ENCODE data around the gene LMX1B. TPM values are rescaled to one million over a fixed set of nuclear protein-coding genes. Genes with fewer than 3 reads are reported as not detected.

Gene LMX1B
- polyA plus RNA-seq, 1 donor (not counting 4 experiments of a cell fraction or from before 2014, with no cell fraction given) = 0.24 TPM

DNA sequence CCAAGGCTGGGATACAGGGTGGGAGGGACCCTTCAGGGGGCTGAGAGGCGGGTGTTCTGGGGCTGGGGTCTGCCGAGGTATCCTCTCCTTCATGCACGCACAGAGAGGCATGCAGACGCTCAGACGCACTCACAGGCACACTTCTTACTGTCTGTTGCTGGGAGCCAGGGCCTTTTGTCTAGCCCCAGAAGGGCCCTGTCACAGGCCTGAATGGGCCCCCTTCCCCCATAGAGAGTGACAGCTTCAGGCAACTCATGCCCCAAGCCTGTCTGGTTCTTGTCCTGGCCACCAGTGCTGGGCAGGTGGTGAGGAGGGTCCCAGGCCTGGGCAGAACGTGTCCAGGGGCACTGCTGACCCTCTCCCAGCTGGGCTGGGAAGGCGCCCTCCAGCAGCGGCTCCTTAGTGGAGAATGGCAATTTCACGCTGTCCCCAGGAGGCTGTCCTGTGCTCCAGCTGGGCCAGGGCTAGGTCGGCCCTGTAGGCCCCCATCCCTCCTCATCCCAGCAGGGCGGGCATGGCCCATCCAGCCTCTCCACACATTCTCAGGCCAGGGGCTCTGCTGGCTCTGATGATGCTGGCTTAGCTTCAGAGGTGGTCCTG is 45.3 kb downstream of the LMX1B start:
- Histone ChIP-seq H3K4me1 (ENCODE audit: control insufficient read depth, extremely low read depth, insufficient read depth, low read length) (peaks cover 20% of the 10 kb centered on the region), H3K79me2 (ENCODE audit: control insufficient read depth, insufficient read depth, low read length) (no peaks in the 10 kb centered on the region), H4K20me1 (ENCODE audit: control insufficient read depth, extremely low read depth, insufficient read depth, low read length) (no peaks in the 10 kb centered on the region), H3K9me1 (ENCODE audit: control insufficient read depth, extremely low read depth, insufficient read depth, low read length) (no peaks in the 10 kb centered on the region), H3K27ac (ENCODE audit: control insufficient read depth, insufficient read depth, low read length) (no peak overlapping the region), H3K9me3 (ENCODE audit: control insufficient read depth, low read depth, low read length) (no peaks in the 10 kb centered on the region), H3K36me3 (ENCODE audit: control insufficient read depth in 2 of 2, extremely low read depth in 1 of 2, insufficient read depth in 2 of 2, low read length in 2 of 2) (no peaks in the 10 kb centered on the region), H2AFZ (ENCODE audit: control insufficient read depth, low read length) (no peak overlapping the region), H3K4me3 (ENCODE audit: control insufficient read depth in 2 of 3, extremely low read depth in 1 of 3, insufficient read depth in 2 of 3, low read depth in 1 of 3, low read length in 3 of 3) (no peak overlapping the region), H3K9ac (ENCODE audit: control insufficient read depth, extremely low read depth, insufficient read depth, low read length) (no peak overlapping the region), H3K4me2 (ENCODE audit: control insufficient read depth, extremely low read depth, insufficient read depth, low read depth, low read length) (no peak overlapping the region), H3K27me3 (ENCODE audit: control insufficient read depth, extremely low read depth, insufficient read depth, low read length) (peaks cover 7% of the 10 kb centered on the region)
- FAIRE-seq (no peak), DNase-seq (ENCODE audit: low read depth, low spot score) (no peak)
- TF ChIP-seq, protein P1, sequence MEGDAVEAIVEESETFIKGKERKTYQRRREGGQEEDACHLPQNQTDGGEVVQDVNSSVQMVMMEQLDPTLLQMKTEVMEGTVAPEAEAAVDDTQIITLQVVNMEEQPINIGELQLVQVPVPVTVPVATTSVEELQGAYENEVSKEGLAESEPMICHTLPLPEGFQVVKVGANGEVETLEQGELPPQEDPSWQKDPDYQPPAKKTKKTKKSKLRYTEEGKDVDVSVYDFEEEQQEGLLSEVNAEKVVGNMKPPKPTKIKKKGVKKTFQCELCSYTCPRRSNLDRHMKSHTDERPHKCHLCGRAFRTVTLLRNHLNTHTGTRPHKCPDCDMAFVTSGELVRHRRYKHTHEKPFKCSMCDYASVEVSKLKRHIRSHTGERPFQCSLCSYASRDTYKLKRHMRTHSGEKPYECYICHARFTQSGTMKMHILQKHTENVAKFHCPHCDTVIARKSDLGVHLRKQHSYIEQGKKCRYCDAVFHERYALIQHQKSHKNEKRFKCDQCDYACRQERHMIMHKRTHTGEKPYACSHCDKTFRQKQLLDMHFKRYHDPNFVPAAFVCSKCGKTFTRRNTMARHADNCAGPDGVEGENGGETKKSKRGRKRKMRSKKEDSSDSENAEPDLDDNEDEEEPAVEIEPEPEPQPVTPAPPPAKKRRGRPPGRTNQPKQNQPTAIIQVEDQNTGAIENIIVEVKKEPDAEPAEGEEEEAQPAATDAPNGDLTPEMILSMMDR (optimal IDR thresholded peaks at IDR 0.05 in 1 of 3, IDR thresholded peaks at IDR 0.05 in 1 of 3, conservative IDR thresholded peaks at IDR 0.05 in 1 of 3; ENCODE audit: extremely low read depth in 1 of 3, insufficient read depth in 2 of 3, low read length in 3 of 3) = no peak
- no peak for TF ChIP-seq EZH2 (IDR thresholded peaks at IDR 0.05; ENCODE audit: low read length)
- dilution Hi-C loops (cut with MboI; ENCODE audit: extremely low pct_ligation_motif_present, low sequenced_read_pairs) = no loop called here

DNA sequence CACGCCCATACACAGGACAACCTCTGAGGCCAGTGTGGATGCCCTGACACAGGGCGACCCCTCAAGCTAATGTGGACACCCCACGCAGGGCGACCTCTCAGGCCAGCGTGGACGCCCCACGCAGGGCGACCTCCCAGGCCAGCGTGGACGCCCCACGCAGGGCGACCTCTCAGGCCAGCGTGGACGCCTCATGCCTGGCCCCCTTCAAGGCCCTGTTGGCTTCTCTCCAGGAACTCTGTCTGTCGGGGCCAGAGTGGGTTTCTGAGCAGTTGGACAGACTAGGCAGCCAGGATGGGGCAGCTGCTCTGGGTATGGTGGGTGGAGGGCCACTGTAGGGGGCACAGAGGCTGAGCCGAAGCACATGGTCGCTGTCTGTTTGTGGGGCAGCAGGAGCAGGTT is 47.4 kb downstream of the LMX1B start:
- peaks cover 7% of the 10 kb centered on the region for H3K27me3 ChIP-seq (ENCODE audit: control insufficient read depth, extremely low read depth, insufficient read depth, low read length)
- H4K20me1 ChIP-seq (ENCODE audit: control insufficient read depth, extremely low read depth, insufficient read depth, low read length) = no peaks in the 10 kb centered on the region
- no peak overlapping the region for H2AFZ ChIP-seq (ENCODE audit: control insufficient read depth, low read length)
- H3K27ac ChIP-seq (ENCODE audit: control insufficient read depth, insufficient read depth, low read length) = no peak overlapping the region
- no peaks in the 10 kb centered on the region for H3K79me2 ChIP-seq (ENCODE audit: control insufficient read depth, insufficient read depth, low read length)
- H3K9ac ChIP-seq (ENCODE audit: control insufficient read depth, extremely low read depth, insufficient read depth, low read length) = peak overlapping the region; percentile 22
- TF ChIP-seq EZH2 (IDR thresholded peaks at IDR 0.05; ENCODE audit: low read length) = no peak
- TF ChIP-seq, protein P1 (optimal IDR thresholded peaks at IDR 0.05 in 1 of 3, IDR thresholded peaks at IDR 0.05 in 1 of 3, conservative IDR thresholded peaks at IDR 0.05 in 1 of 3; ENCODE audit: extremely low read depth in 1 of 3, insufficient read depth in 2 of 3, low read length in 3 of 3) = no peak
- DNase-seq (ENCODE audit: low read depth, low spot score) = no peak
- no peak overlapping the region for H3K4me3 ChIP-seq (ENCODE audit: control insufficient read depth in 2 of 3, extremely low read depth in 1 of 3, insufficient read depth in 2 of 3, low read depth in 1 of 3, low read length in 3 of 3)
- no peak overlapping the region for H3K4me2 ChIP-seq (ENCODE audit: control insufficient read depth, extremely low read depth, insufficient read depth, low read depth, low read length)
- H3K4me1 ChIP-seq (ENCODE audit: control insufficient read depth, extremely low read depth, insufficient read depth, low read length) = peaks cover 25% of the 10 kb centered on the region
- H3K9me1 ChIP-seq (ENCODE audit: control insufficient read depth, extremely low read depth, insufficient read depth, low read length) = no peaks in the 10 kb centered on the region
- dilution Hi-C loops (cut with MboI; ENCODE audit: extremely low pct_ligation_motif_present, low sequenced_read_pairs) = no loop called here
- no peaks in the 10 kb centered on the region for H3K36me3 ChIP-seq (ENCODE audit: control insufficient read depth in 2 of 2, extremely low read depth in 1 of 2, insufficient read depth in 2 of 2, low read length in 2 of 2)
- no peak for FAIRE-seq
- H3K9me3 ChIP-seq (ENCODE audit: control insufficient read depth, low read depth, low read length) = no peaks in the 10 kb centered on the region
